ENCODE data around the gene SLC24A4.

Gene SLC24A4

GRCh38 chr14:92297818-92298595, 25.0 kb upstream of the SLC24A4 start:
- TF ChIP-seq CTCF (conservative IDR thresholded peaks at IDR 0.05; ENCODE audit: low read length) = no peak
- TF ChIP-seq EZH2phosphoT487 (IDR thresholded peaks at IDR 0.05; ENCODE audit: borderline replicate concordance) = no peak
- H3K4me1 ChIP-seq (ENCODE audit: insufficient read depth, low read length, poor library complexity, severe bottlenecking) = no peaks in the 10 kb centered on the region
- no peak overlapping the region for H3K4me2 ChIP-seq (ENCODE audit: low read depth, low read length, poor library complexity, severe bottlenecking)
- H4K20me1 ChIP-seq (ENCODE audit: insufficient read depth, low read length, poor library complexity, severe bottlenecking) = no peaks in the 10 kb centered on the region
- H3K27me3 ChIP-seq (ENCODE audit: insufficient read depth, low read length, poor library complexity, severe bottlenecking) = no peaks in the 10 kb centered on the region
- no peaks in the 10 kb centered on the region for H3K9me3 ChIP-seq (ENCODE audit: insufficient read depth, low read depth, low read length)
- H3K79me2 ChIP-seq (ENCODE audit: insufficient read depth, low read length) = no peaks in the 10 kb centered on the region
- H3K4me3 ChIP-seq (ENCODE audit: low read length, poor library complexity, severe bottlenecking) = no peak overlapping the region
- H3F3A ChIP-seq (ENCODE audit: low read depth) = no peaks in the 10 kb centered on the region
- no peaks in the 10 kb centered on the region for H3K36me3 ChIP-seq (ENCODE audit: insufficient read depth, low read length)
- H3K9me2 ChIP-seq (replicated peaks; ENCODE audit: low read depth, low read length) = no peaks in the 10 kb centered on the region
- H2AFZ ChIP-seq (ENCODE audit: low read length) = no peak overlapping the region
- no peak overlapping the region for H3K9ac ChIP-seq (ENCODE audit: low read depth, low read length, poor library complexity, severe bottlenecking)

- no peaks in the 10 kb centered on the region for H3F3A ChIP-seq (ENCODE audit: low read depth)
- no peak overlapping the region for H3K4me3 ChIP-seq (ENCODE audit: low read length, poor library complexity, severe bottlenecking)
- H3K9me3 ChIP-seq (ENCODE audit: insufficient read depth, low read depth, low read length) = no peaks in the 10 kb centered on the region
- H4K20me1 ChIP-seq (ENCODE audit: insufficient read depth, low read length, poor library complexity, severe bottlenecking) = no peaks in the 10 kb centered on the region
- H3K9me2 ChIP-seq (replicated peaks; ENCODE audit: low read depth, low read length) = no peaks in the 10 kb centered on the region
- no peaks in the 10 kb centered on the region for H3K36me3 ChIP-seq (ENCODE audit: insufficient read depth, low read length)
- no peaks in the 10 kb centered on the region for H3K4me1 ChIP-seq (ENCODE audit: insufficient read depth, low read length, poor library complexity, severe bottlenecking)
- no peak overlapping the region for H3K4me2 ChIP-seq (ENCODE audit: low read depth, low read length, poor library complexity, severe bottlenecking)
- TF ChIP-seq CTCF (conservative IDR thresholded peaks at IDR 0.05; ENCODE audit: low read length) (no peak), EZH2phosphoT487 (IDR thresholded peaks at IDR 0.05; ENCODE audit: borderline replicate concordance) (no peak)
- no peaks in the 10 kb centered on the region for H3K27me3 ChIP-seq (ENCODE audit: insufficient read depth, low read length, poor library complexity, severe bottlenecking)
- H3K79me2 ChIP-seq (ENCODE audit: insufficient read depth, low read length) = no peaks in the 10 kb centered on the region
- H3K9ac ChIP-seq (ENCODE audit: low read depth, low read length, poor library complexity, severe bottlenecking) = no peak overlapping the region
- H2AFZ ChIP-seq (ENCODE audit: low read length) = no peak overlapping the region
These were observed 20.5 kb upstream of the SLC24A4 start for GRCh38 chr14:92302481-92302880.

- no peak overlapping the region for H3K9ac ChIP-seq (ENCODE audit: low read depth, low read length, poor library complexity, severe bottlenecking)
- no peak overlapping the region for H2AFZ ChIP-seq (ENCODE audit: low read length)
- H3F3A ChIP-seq (ENCODE audit: low read depth) = no peaks in the 10 kb centered on the region
- H4K20me1 ChIP-seq (ENCODE audit: insufficient read depth, low read length, poor library complexity, severe bottlenecking) = no peaks in the 10 kb centered on the region
- H3K27me3 ChIP-seq (ENCODE audit: insufficient read depth, low read length, poor library complexity, severe bottlenecking) = no peaks in the 10 kb centered on the region
- TF ChIP-seq EZH2phosphoT487 (IDR thresholded peaks at IDR 0.05; ENCODE audit: borderline replicate concordance) (no peak), CTCF (conservative IDR thresholded peaks at IDR 0.05; ENCODE audit: low read length) (no peak)
- no peaks in the 10 kb centered on the region for H3K36me3 ChIP-seq (ENCODE audit: insufficient read depth, low read length)
- H3K9me2 ChIP-seq (replicated peaks; ENCODE audit: low read depth, low read length) = no peaks in the 10 kb centered on the region
- peaks cover 7% of the 10 kb centered on the region for H3K4me1 ChIP-seq (ENCODE audit: insufficient read depth, low read length, poor library complexity, severe bottlenecking)
- no peaks in the 10 kb centered on the region for H3K79me2 ChIP-seq (ENCODE audit: insufficient read depth, low read length)
- H3K4me3 ChIP-seq (ENCODE audit: low read length, poor library complexity, severe bottlenecking) = no peak overlapping the region
- no peaks in the 10 kb centered on the region for H3K9me3 ChIP-seq (ENCODE audit: insufficient read depth, low read depth, low read length)
- no peak overlapping the region for H3K4me2 ChIP-seq (ENCODE audit: low read depth, low read length, poor library complexity, severe bottlenecking)
These were observed 14.2 kb upstream of the SLC24A4 start for GRCh38 chr14:92308716-92309115.
